GM19351 (cell line): ENCODE data around the gene RXYLT1.
A peak's percentile ranks its signal among the peaks of the same experiment; 100 is the strongest.
"Not testable (repeated sequence)": the region's sequence is repeated elsewhere in the genome, so short reads cannot be mapped to it uniquely, and the experiment has no call there.

ENCODE experiments used
- ATAC-seq: cut with Tn5 transposase; IDR thresholded peaks from one replicate; pipeline ENCODE4 v1.9.1; 2021; ENCODE audit warnings: mild to moderate bottlenecking, moderate library complexity; ENCODE audit not compliant: unreplicated experiment

The RXYLT1 gene

GRCh38 chr12:63842750-63843149 is 63.0 kb downstream of the RXYLT1 start:
- not testable (repeated sequence) for ATAC-seq

GRCh38 chr12:63843254-63843720 is 63.6 kb downstream of the RXYLT1 start:
- ATAC-seq: no peak

GRCh38 chr12:63843721-63844390 is 64.1 kb downstream of the RXYLT1 start:
- peak; percentile 95 for ATAC-seq

- ATAC-seq: no peak
Measured at GRCh38 chr12:63844391-63845341, 65.0 kb downstream of the RXYLT1 start, which contains the start of gene SRGAP1. SRGAP1 (plus strand) TSS chr12:63844700; CDS start chr12:63844817, 117 bp downstream.

- ATAC-seq: no peak
Measured at GRCh38 chr12:63845726-63846125, 66.0 kb downstream of the RXYLT1 start.

GRCh38 chr12:63846238-63846967 is 66.7 kb downstream of the RXYLT1 start:
- no peak for ATAC-seq

- no peak for ATAC-seq
Measured at GRCh38 chr12:63848450-63848849, 68.7 kb downstream of the RXYLT1 start.

- ATAC-seq: no peak
Measured at GRCh38 chr12:63849106-63849620, 69.5 kb downstream of the RXYLT1 start.

- no peak for ATAC-seq
Measured at GRCh38 chr12:63849641-63850040, 69.9 kb downstream of the RXYLT1 start.

- ATAC-seq: no peak
Measured at GRCh38 chr12:63853978-63854377, 74.3 kb downstream of the RXYLT1 start.

- ATAC-seq: no peak
Measured at GRCh38 chr12:63855299-63855698, 75.6 kb downstream of the RXYLT1 start.

- no peak for ATAC-seq
Measured at GRCh38 chr12:63857771-63858670, 78.3 kb downstream of the RXYLT1 start.
